ENCODE results near the gene TRPM3.

The TRPM3 gene

GRCh38 chr9:70947511-70947910 is 173.9 kb downstream of the TRPM3 start:
- no peak for DNase-seq (ENCODE audit: low read depth in 2 of 2)

DNA sequence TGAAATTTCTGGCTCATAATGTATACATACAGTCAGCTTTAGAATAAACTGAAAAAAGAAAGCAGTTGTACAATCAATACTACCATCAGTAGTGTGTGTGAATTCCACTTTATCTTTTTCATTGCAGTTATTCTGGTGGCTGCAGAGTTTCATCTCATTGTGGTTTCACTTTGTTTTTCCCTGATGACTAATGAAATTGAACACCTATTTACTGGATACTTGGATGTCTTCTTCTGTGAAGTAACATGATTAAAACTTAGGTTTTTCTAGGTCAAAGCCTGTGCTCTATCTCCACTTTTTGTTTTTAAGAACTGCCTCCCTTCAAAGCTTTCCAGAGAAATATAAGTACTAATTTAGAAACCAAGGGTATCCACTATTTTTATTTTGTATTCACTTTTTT is 174.3 kb downstream of the TRPM3 start:
- no peak for DNase-seq (ENCODE audit: low read depth in 2 of 2)

DNA sequence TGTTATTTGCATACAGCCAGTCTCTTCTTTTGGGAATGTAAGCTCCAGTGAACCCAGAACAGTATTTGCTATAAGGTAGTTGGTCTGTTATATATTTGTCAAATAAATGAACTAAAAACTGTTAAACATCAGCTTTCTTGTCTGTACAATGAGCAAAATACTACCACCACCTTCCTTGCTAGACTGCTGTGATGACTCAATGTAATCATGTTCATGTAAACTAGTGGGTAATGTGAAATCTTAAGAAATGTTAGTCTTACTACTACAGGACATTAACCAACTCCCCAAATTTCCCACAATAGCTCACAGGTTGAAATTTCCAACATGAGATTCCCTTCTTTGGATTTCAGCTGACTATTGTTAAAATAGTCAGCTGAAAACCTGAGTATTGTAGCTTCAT is 176.1 kb downstream of the TRPM3 start:
- no peak for DNase-seq (ENCODE audit: low read depth in 2 of 2)

- DNase-seq (ENCODE audit: low read depth in 2 of 2): no peak
These were observed 180.2 kb downstream of the TRPM3 start for GRCh38 chr9:70941191-70941590.

- no peak for DNase-seq (ENCODE audit: low read depth in 2 of 2)
These were observed 180.8 kb downstream of the TRPM3 start for GRCh38 chr9:70940605-70941004.

- DNase-seq (ENCODE audit: low read depth in 2 of 2): no peak
These were observed 184.9 kb downstream of the TRPM3 start for GRCh38 chr9:70936536-70936935.

GRCh38 chr9:70935856-70936255 is 185.6 kb downstream of the TRPM3 start:
- DNase-seq (ENCODE audit: low read depth in 2 of 2): no peak

DNA sequence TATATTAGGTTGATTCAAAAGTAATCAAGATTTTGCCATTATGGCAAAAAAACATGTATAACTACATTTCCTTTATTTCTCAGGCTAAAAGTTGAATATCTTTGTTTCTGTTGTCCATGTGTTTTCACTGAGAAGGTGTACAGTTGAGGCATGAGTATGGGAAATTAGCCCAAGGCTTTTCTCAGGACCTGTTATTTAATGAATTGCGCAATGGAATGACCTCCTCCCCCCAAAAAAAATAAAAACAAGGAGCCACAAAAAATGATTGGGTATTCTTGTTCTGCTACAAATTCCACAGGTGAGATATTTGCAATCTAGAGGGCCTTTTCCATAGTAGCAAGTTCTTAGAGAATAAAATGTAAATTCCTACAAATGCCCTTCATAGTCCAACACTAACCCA is 186.8 kb downstream of the TRPM3 start:
- DNase-seq (ENCODE audit: low read depth in 2 of 2): no peak

DNA sequence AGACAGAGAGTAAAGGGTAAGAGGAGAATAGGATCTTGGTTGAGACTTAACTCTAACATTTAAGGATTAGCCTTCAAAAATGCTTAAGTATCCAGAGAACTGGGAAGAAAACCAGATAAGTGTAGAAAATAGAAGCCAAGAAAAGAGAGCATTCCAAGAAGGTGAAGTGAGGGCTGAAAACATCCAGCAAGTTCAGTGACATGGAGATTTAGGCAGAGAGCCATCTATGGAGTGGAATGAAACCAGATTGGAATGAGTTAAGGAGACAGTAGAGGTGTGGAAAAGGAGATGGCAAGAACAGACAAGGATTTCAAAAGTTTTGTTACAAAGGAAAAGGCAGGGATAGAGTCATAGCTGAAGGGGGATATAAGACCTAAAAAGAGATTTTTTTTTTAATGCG is 188.1 kb downstream of the TRPM3 start:
- DNase-seq (ENCODE audit: low read depth in 2 of 2): no peak

DNA sequence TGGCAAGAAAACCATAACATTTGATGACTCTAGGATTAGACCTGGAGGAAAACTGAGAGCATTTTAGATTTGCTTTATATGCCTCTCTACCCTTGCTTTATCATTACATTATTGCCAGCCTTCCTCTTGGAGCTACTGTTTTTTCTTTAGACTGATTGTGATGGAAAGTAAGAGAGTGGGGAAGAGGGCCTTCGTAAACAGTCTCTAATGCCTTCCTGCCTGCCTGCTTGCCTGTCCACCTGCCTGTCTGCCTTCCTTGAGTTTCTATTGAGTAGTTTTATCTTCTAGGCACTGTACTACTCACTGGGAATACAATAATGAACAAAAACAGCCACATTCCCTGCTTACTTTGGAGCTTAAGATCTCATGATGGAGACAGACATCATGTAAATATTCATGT is 189.3 kb downstream of the TRPM3 start:
- no peak for DNase-seq (ENCODE audit: low read depth in 2 of 2)

DNA sequence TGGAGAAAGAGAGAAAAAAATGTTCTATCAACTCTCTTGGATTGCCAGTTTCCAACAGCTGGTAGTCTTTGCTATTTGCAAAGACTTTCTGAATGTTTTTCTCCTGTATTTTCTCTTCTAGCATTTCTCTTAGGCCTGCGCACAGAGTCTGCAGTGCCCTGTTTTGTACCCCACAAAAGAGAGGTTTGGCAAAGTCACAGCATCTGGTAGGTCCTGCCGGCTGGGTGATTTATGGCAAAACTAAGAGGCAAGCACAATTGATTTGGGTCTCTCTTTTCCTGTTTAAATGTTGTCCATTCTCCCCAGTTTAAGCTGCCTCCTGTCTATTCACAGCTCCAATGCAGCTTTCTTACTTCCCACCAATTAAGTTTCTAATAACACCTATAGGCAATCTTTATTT is 193.9 kb downstream of the TRPM3 start:
- DNase-seq (ENCODE audit: low read depth in 2 of 2): no peak

GRCh38 chr9:70924895-70925547 is 196.4 kb downstream of the TRPM3 start:
- no peak for DNase-seq (ENCODE audit: low read depth in 2 of 2)

GRCh38 chr9:70924380-70924779 is 197.0 kb downstream of the TRPM3 start:
- no peak for DNase-seq (ENCODE audit: low read depth in 2 of 2)

- DNase-seq (ENCODE audit: low read depth in 2 of 2): no peak
These were observed 197.5 kb downstream of the TRPM3 start for GRCh38 chr9:70923961-70924360.

DNA sequence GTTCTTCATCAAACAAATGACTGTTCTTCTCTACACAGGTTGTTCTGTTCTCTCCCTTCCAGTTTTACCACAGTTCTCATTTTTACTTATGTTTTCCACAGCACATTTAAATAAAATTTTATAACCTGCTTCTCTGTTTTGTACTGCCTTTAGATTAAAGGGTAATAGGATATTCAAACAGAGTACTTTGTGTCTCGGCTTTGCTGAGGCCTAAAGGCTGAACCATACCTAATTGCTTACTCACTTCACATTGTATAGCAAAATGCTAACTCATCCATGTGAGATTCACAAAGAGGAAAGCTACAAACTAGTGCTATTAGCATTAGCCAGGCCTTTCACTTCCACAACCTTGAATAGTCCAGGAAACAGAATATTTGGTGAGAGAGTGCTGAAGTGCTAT is 200.3 kb downstream of the TRPM3 start:
- no peak for DNase-seq (ENCODE audit: low read depth in 2 of 2)

GRCh38 chr9:70917277-70917676 is 204.1 kb downstream of the TRPM3 start:
- no peak for DNase-seq (ENCODE audit: low read depth in 2 of 2)

DNA sequence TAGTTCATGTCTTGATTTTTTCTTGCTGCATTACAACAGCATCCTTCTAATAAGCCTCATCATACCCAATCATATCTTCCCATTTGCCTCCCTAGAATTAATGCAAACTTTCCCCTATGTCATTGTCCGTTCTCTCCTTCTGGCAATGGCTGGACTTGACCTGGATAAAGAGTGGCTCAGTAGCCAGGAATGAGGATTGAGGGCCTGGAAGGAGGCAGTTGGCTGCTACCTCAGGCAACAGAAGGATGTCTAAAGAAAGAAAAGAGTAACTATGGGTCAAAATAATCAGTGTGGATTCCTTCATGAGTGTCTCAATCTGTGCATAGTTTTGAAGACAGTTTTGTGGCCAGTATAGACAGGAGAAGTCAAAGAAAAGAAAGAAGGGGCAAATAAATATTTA is 209.6 kb downstream of the TRPM3 start:
- no peak for DNase-seq (ENCODE audit: low read depth in 2 of 2)

DNA sequence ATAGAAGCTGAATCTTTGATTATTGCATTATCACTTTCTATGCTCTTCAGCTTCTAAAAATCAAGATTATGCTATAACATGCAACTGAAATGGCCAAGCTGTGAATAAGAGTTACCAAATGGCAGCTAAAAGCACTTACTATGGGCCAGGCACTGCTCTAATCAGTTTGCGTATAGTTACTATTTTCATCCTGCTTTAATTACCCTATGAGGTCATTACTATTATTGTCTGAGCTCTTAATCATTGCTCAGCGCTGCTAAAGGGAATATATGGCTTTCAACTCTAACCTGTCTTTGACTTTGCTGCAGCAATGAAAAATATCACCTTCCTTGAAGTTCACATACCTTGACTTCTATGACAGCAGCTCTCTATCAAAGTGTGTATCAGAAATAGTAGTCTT is 210.8 kb downstream of the TRPM3 start:
- no peak for DNase-seq (ENCODE audit: low read depth in 2 of 2)

- DNase-seq (ENCODE audit: low read depth in 2 of 2): no peak
These were observed 218.7 kb downstream of the TRPM3 start for GRCh38 chr9:70902692-70903131.

- DNase-seq (ENCODE audit: low read depth in 2 of 2): no peak
These were observed 219.2 kb downstream of the TRPM3 start for GRCh38 chr9:70902171-70902570.

- no peak for DNase-seq (ENCODE audit: low read depth in 2 of 2)
These were observed 219.7 kb downstream of the TRPM3 start for GRCh38 chr9:70901746-70902145.

DNA sequence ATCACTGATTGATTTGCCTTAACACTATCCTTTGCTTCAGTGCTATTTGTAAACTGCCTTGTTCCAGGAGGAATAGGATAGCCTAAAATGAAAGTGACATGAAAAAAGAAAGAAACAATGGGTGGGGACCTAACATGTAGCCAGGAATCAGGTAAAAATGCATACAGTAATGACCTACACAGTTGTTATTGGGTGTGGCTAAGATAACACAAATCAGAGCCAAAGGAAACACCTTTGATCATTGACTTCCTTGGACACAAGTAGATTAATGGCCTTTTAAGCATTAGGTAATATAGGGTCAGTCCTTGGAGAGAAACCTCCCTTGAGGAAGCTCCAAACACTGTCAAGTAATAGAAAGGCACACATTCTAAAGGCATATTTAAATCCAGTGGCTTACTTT is 220.4 kb downstream of the TRPM3 start:
- no peak for DNase-seq (ENCODE audit: low read depth in 2 of 2)

DNA sequence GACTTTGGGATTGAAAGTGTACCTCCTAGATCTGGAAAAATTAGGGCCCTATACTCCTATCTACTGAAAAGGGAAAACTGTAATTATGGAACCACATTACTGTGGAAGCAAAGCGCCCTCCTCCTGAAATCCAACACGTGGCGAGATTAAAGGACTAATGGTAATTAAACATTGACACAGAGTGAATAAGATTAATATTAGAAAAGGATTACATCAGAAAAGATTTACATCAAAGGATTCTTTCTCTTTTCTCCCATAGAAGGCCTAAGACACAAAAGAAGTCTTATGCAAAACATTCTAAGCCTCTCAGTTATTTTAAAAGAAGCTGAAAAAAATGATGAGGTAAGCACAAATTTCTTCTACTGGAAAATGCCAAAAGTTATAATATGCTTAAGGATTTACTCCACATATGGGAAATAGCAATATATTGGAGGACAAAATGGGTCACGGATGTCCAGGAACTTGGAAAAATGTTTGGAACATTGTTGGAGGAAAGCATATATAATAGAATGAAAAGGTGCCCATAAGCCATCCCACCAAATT is 227.8 kb downstream of the TRPM3 start:
- DNase-seq (ENCODE audit: low read depth in 2 of 2): no peak

GRCh38 chr9:70888471-70888870 is 232.9 kb downstream of the TRPM3 start:
- no peak for DNase-seq (ENCODE audit: low read depth in 2 of 2)

Data from stimulated activated CD8-positive, alpha-beta memory T cell treated with anti-CD3 and anti-CD28 coated beads, Interleukin-7, amount 100 ng/mL, for 1 hour (primary cell).